ENCODE measurements around the gene SLC16A12. TPM values are rescaled to one million over a fixed set of nuclear protein-coding genes. Genes with fewer than 3 reads are reported as not detected.

The SLC16A12 gene
- total RNA-seq, 2 experiments from 2014 or later = not detected

DNA sequence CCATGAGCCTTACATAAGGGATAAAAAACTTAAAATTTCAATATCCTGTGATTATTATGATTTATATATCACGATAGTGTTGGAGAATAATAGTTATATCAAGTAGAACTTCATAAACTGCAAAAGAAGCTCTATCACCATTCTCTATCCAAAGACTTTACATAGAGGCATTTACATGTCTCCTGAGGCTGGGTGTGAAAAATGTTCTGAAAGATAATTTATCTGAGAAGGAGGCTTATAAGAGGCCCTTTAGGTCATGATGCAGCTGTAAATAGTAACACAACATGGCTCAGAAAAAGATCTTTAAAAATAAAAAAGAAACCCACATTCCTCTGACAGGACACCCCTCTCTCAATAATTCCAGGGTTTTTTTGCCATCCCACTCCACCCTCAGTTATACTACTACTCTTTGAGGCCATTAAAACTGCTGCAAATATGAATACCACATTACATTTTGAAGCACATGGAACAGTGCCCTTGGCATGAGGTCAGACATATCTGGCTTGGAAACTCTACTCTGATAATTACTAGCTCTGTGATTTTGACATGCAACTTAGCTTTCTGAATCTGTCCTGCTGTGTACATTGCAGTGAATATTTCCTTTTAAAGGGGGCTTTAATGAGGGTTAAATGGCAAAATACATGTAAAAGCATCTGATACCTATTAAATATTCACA, 55.5 kb downstream of the SLC16A12 start:
- TF ChIP-seq, protein P1, sequence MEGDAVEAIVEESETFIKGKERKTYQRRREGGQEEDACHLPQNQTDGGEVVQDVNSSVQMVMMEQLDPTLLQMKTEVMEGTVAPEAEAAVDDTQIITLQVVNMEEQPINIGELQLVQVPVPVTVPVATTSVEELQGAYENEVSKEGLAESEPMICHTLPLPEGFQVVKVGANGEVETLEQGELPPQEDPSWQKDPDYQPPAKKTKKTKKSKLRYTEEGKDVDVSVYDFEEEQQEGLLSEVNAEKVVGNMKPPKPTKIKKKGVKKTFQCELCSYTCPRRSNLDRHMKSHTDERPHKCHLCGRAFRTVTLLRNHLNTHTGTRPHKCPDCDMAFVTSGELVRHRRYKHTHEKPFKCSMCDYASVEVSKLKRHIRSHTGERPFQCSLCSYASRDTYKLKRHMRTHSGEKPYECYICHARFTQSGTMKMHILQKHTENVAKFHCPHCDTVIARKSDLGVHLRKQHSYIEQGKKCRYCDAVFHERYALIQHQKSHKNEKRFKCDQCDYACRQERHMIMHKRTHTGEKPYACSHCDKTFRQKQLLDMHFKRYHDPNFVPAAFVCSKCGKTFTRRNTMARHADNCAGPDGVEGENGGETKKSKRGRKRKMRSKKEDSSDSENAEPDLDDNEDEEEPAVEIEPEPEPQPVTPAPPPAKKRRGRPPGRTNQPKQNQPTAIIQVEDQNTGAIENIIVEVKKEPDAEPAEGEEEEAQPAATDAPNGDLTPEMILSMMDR (IDR thresholded peaks at IDR 0.05) = no peak
- no peaks in the 10 kb centered on the region for H3K36me3 Mint-ChIP-seq (ENCODE audit: low read depth)
- intact Hi-C loops (cut with micrococcal nuclease) = no loop called here
- ATAC-seq (no peak), DNase-seq (no peak)
- ChIA-PET CTCF (no interaction called here), POLR2A (interaction anchor here (0.5 kb wide), 1 partner anchor 527 kb away, joined by 3 read pairs; no protein-coding TSS in a partner anchor)
- H3K4me1 Mint-ChIP-seq (ENCODE audit: low read depth) = no peaks in the 10 kb centered on the region
- H3K9me3 Mint-ChIP-seq = no peaks in the 10 kb centered on the region
- no peak overlapping the region for H3K4me3 Mint-ChIP-seq
- peaks cover 9% of the 10 kb centered on the region for H3K27me3 Mint-ChIP-seq
- no peak overlapping the region for H3K27ac Mint-ChIP-seq

DNA sequence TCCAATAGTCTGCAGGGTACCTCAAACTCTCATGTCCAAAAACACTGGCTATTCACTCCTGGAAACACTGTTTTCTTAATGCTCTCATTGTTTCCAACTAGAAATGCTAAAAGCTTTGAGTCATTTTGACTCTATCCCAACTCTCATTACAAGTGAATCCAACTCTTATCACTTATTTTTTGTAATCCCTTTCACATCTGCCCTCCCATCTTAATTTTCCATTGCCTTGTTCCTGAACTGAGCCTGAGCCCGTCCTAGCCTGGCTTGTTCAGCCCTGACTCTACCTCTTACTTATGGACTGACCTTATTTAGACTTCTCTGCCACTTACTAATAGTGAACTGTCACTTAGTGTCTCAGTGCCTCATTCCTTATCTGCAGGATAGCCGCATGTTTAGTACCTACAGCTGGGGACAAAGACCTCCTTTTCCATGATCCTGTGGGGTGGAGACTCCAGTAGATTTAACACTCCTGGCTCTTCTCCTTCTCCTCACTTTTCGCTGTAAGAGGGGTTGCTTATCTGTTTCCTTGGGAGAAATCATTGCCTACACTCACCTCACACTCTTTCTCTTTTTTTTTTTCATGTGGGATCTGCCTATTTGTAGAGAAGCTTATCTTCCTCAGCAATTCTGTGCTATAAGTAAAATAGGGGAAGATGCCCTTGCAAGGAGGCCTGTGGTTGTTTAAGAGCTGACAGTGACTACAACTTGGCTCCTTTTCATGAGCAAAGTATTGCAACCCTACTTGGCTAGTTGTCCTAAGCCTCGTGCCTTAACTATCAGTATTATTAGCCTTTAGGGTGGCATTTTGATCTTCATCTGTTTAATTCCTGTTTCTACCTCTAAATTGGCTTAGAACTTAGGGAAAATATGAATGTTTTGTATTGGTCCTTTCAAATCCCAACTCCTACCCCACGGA, 56.4 kb downstream of the SLC16A12 start:
- Mint-ChIP-seq H3K4me3 (no peak overlapping the region), H3K9me3 (no peaks in the 10 kb centered on the region), H3K36me3 (ENCODE audit: low read depth) (no peaks in the 10 kb centered on the region), H3K4me1 (ENCODE audit: low read depth) (no peaks in the 10 kb centered on the region), H3K27me3 (peaks cover 9% of the 10 kb centered on the region), H3K27ac (no peak overlapping the region)
- ChIA-PET POLR2A (no interaction called here), CTCF (no interaction called here)
- ATAC-seq = no peak
- TF ChIP-seq, protein P1 (IDR thresholded peaks at IDR 0.05) = no peak
- intact Hi-C loops (cut with micrococcal nuclease) = no loop called here
- no peak for DNase-seq

GRCh38 chr10:89478085-89478738, 57.2 kb downstream of the SLC16A12 start:
- Mint-ChIP-seq H3K4me3 (no peak overlapping the region), H3K36me3 (ENCODE audit: low read depth) (no peaks in the 10 kb centered on the region), H3K9me3 (no peaks in the 10 kb centered on the region), H3K4me1 (ENCODE audit: low read depth) (no peaks in the 10 kb centered on the region), H3K27me3 (peaks cover 9% of the 10 kb centered on the region), H3K27ac (no peak overlapping the region)
- intact Hi-C loops (cut with micrococcal nuclease) = no loop called here
- TF ChIP-seq, protein P1 (IDR thresholded peaks at IDR 0.05) = no peak
- DNase-seq = no peak
- CTCF ChIA-PET = no interaction called here
- no peak for ATAC-seq
- POLR2A ChIA-PET = no interaction called here

GRCh38 chr10:89476150-89476549, 59.2 kb downstream of the SLC16A12 start:
- intact Hi-C loops (cut with micrococcal nuclease) = no loop called here
- H3K36me3 Mint-ChIP-seq (ENCODE audit: low read depth) = no peaks in the 10 kb centered on the region
- POLR2A ChIA-PET = no interaction called here
- no peak overlapping the region for H3K4me3 Mint-ChIP-seq
- CTCF ChIA-PET = no interaction called here
- ATAC-seq (no peak), DNase-seq (no peak)
- TF ChIP-seq, protein P1 (IDR thresholded peaks at IDR 0.05) = no peak
- peaks cover 9% of the 10 kb centered on the region for H3K27me3 Mint-ChIP-seq
- no peak overlapping the region for H3K27ac Mint-ChIP-seq
- no peaks in the 10 kb centered on the region for H3K4me1 Mint-ChIP-seq (ENCODE audit: low read depth)
- H3K9me3 Mint-ChIP-seq = no peaks in the 10 kb centered on the region

All from activated CD8-positive, alpha-beta T cell treated with anti-CD3 and anti-CD28 coated beads for 36 hours (primary cell).